Psoas muscle (tissue), 8 donors: Measurements from ENCODE around the gene RMC1. TPM values are rescaled to one million over a fixed set of nuclear protein-coding genes. Genes with fewer than 3 reads are reported as not detected.
"Not testable (repeated sequence)": the region's sequence is repeated elsewhere in the genome, so short reads cannot be mapped to it uniquely, and the experiment has no call there.

Source experiments
- ATAC-seq, 4 donors: fragments of 200-7000 bp; cut with Tn5 transposase; one replicate each; pipeline ENCODE4 v1.9.1; 2020; ENCODE audit warnings: moderate library complexity in 3 of 4, mild to moderate bottlenecking in 2 of 4
- DNase-seq, 2 donors: peaks; one replicate each; pipeline ENCODE4 v3.0.0-alpha.2; 2020
- H3K27ac ChIP-seq: fragments of 200-600 bp; one replicate; pipeline ENCODE4 v1.8.0; 2022
- H3K27me3 ChIP-seq, 3 donors: fragments of 200-600 bp in 1 of 3; one replicate each; pipeline versions ENCODE4 v1.6.1 to v1.8.0; 2013 to 2022; ENCODE audit warnings: low read length in 2 of 3, mild to moderate bottlenecking in 2 of 3, moderate library complexity in 1 of 3; ENCODE audit not compliant: insufficient read depth in 3 of 3
- H3K36me3 ChIP-seq, 2 donors: fragments of 200-600 bp in 1 of 2; one replicate each; pipeline versions ENCODE4 v1.6.1 to v1.8.0; 2013 to 2022; ENCODE audit warnings: low read depth in 1 of 2, mild to moderate bottlenecking in 1 of 2, moderate library complexity in 1 of 2; ENCODE audit not compliant: insufficient read depth in 1 of 2
- H3K4me1 ChIP-seq: fragments of 200-600 bp; one replicate; pipeline ENCODE4 v1.8.0; 2022
- H3K4me3 ChIP-seq: fragments of 200-600 bp; one replicate; pipeline ENCODE4 v1.8.0; 2022; ENCODE audit warnings: mild to moderate bottlenecking
- H3K9me3 ChIP-seq: fragments of 200-600 bp; one replicate; pipeline ENCODE4 v1.8.0; 2022
- CTCF ChIP-seq: fragments of 200-600 bp; IDR thresholded peaks from one replicate; pipeline ENCODE4 v1.8.0; 2022; ENCODE audit warnings: antibody characterized with exemption
- WGBS, 3 donors: extraction: QIAGEN DNeasy Blood & Tissue Kit; methylation state at CpG; one replicate each; pipeline versions ENCODE4 v1.1.6 to v1.1.7; 2013; 5-methylcytosine and 5-hydroxymethylcytosine counted together
- intact Hi-C, 2 donors: fragments of 100-400 bp; cut with DNase I; formaldehyde crosslinking; loops; one replicate each; pipeline versions ENCODE4 v1.11.0 to v1.14.2; 2022
- polyA plus RNA-seq, 3 donors: library from polyadenylated mRNA; stranded (reverse); fragments of 200-250 nt; gene quantifications; one replicate each; pipeline ENCODE4 v1.2.3, GENCODE V29; 2013
- total RNA-seq, 4 donors: library from RNA; stranded (reverse); fragmentation: NEBNext Ultra II Directional in 2 of 4; extraction: Animal tissue kit (Norgen Biotek cat#: 25700) in 2 of 4; gene quantifications; one replicate each; pipeline versions ENCODE4 v1.2.1 to v1.2.4, GENCODE V29; 2021 to 2023
- donor health status: healthy with polysubstance abuse.
- donor health status: DM: no; HTN: no; CAD: no; lungs with moderate emphysema.
- donor health status: Bipolar disorder and iron deficiency.
- donor health status: healthy.
- donor health status: DM: yes; HTN: yes; CAD: no.
- donor health status: DM: no; HTN: no; CAD: no.
- donor health status: DM: no; HTN: no; CAD: no.
- donor health status: DM: yes; HTN: yes; CAD: no.

Gene RMC1
- total and polyA plus RNA-seq, 7 donors = 13.8 to 33.9 (median 19.3) TPM

GRCh38 chr18:23485386-23485785, 17.9 kb upstream of the RMC1 start:
- DNase-seq (no peak), ATAC-seq (no peak)
- 85 to 87% (median 87%) methylated on average over 7 of the region's 7 CpGs for WGBS, 3 donors
- H3K27me3 ChIP-seq = no peaks in the 10 kb centered on the region
- no peak overlapping the region for H3K27ac ChIP-seq
- H3K4me3 ChIP-seq = no peak overlapping the region
- H3K4me1 ChIP-seq = no peaks in the 10 kb centered on the region
- no peak for TF ChIP-seq CTCF
- H3K36me3 ChIP-seq = peaks cover 0 to 31% of the 10 kb centered on the region in 2 donors
- intact Hi-C loops = no loop called here
- peaks cover 2% of the 10 kb centered on the region for H3K9me3 ChIP-seq

- TF ChIP-seq CTCF = no peak
- peaks cover 0 to 6% of the 10 kb centered on the region in 2 donors for H3K36me3 ChIP-seq
- intact Hi-C loops = no loop called here
- peaks cover 9% of the 10 kb centered on the region for H3K9me3 ChIP-seq
- 65 to 71% (median 67%) methylated on average over 14 of the region's 14 CpGs for WGBS, 3 donors
- no peak overlapping the region for H3K27ac ChIP-seq
- H3K4me3 ChIP-seq = no peak overlapping the region
- DNase-seq (no peak), ATAC-seq (no peak)
- no peaks in the 10 kb centered on the region for H3K27me3 ChIP-seq
- no peaks in the 10 kb centered on the region for H3K4me1 ChIP-seq
Observed at GRCh38 chr18:23487738-23488570, 15.4 kb upstream of the RMC1 start.

GRCh38 chr18:23489586-23489985, 13.7 kb upstream of the RMC1 start:
- H3K4me3 ChIP-seq, H3K9me3 ChIP-seq, H3K36me3 ChIP-seq, intact Hi-C loops, H3K27ac ChIP-seq, H3K4me1 ChIP-seq, ATAC-seq, H3K27me3 ChIP-seq, DNase-seq: not testable (repeated sequence)
- 72 to 81% (median 78%) methylated on average over 5 of the region's 5 CpGs for WGBS, 3 donors

GRCh38 chr18:23493654-23494053, 9.7 kb upstream of the RMC1 start:
- no peak for ATAC-seq
- Histone ChIP-seq H3K27ac (no peak overlapping the region), H3K36me3 (no peaks in the 10 kb centered on the region), H3K4me1 (no peaks in the 10 kb centered on the region), H3K27me3 (no peaks in the 10 kb centered on the region), H3K4me3 (no peak overlapping the region), H3K9me3 (peaks cover 9% of the 10 kb centered on the region)
- DNase-seq = no peak
- intact Hi-C loops = no loop called here
- TF ChIP-seq CTCF = no peak
- 63 to 84% (median 70%) methylated on average over 1 of the region's 1 CpG for WGBS, 3 donors

- intact Hi-C loops = no loop called here
Observed at GRCh38 chr18:23494992-23495391, 8.3 kb upstream of the RMC1 start.

More at GRCh38 chr18:23494992-23495391, 8.3 kb upstream of the RMC1 start:
- no peak for TF ChIP-seq CTCF
- Histone ChIP-seq H3K36me3 (no peaks in the 10 kb centered on the region), H3K4me1 (no peaks in the 10 kb centered on the region), H3K4me3 (no peak overlapping the region), H3K27ac (no peak overlapping the region), H3K27me3 (no peaks in the 10 kb centered on the region), H3K9me3 (peaks cover 9% of the 10 kb centered on the region)
- no peak for DNase-seq
- 83 to 95% (median 86%) methylated on average over 1 of the region's 1 CpG for WGBS, 3 donors
- no peak for ATAC-seq
